Pancreas (tissue), 10 donors: ENCODE data around the gene SOX11. TPM values are rescaled to one million over a fixed set of nuclear protein-coding genes. Genes with fewer than 3 reads are reported as not detected.

Experiments
- ATAC-seq, 4 donors: fragments of 200-7000 bp; cut with Tn5 transposase; one replicate each; pipeline versions ENCODE4 v1.8.0 to v1.9.1; 2020; ENCODE audit warnings: mild to moderate bottlenecking in 4 of 4, moderate library complexity in 4 of 4
- DNase-seq, 6 donors: peaks; one replicate each; pipeline ENCODE4 v3.0.0-alpha.2; 2020
- FAIRE-seq: peaks from 2 replicates; lab custom pipeline; 2012; peaks lifted over from hg19 to GRCh38; lab: Jason Lieb, UNC
- H3K27ac ChIP-seq, 4 donors: fragments of 200-600 bp; sonication (generic); 1 replicate in 3 of 4; 2 replicates in 1 of 4; pipeline versions ENCODE4 v1.5.0 to v1.8.0; 2020
- H3K27me3 ChIP-seq, 4 donors: fragments of 200-600 bp; one replicate each; pipeline ENCODE4 v1.8.0; 2021
- H3K36me3 ChIP-seq, 3 donors: fragments of 200-600 bp; sonication (generic) in 1 of 3; one replicate each; pipeline versions ENCODE4 v1.5.0 to v1.8.0; 2020 to 2021
- H3K4me1 ChIP-seq, 3 donors: fragments of 200-600 bp; one replicate each; pipeline ENCODE4 v1.8.0; 2021
- H3K4me3 ChIP-seq, 4 donors: fragments of 200-600 bp; sonication (generic) in 2 of 4; one replicate each; pipeline versions ENCODE4 v1.5.0 to v1.8.0; 2020 to 2021
- H3K9me3 ChIP-seq, 4 donors: fragments of 200-600 bp; one replicate each; pipeline ENCODE4 v1.8.0; 2021
- WGBS, 2 donors: extraction: QIAGEN DNeasy Blood & Tissue Kit; methylation state at CpG; one replicate each; pipeline ENCODE4 v1.1.7; 2013; 5-methylcytosine and 5-hydroxymethylcytosine counted together
- intact Hi-C, 3 donors: fragments of 100-400 bp; cut with DNase I; formaldehyde crosslinking; loops; one replicate each; pipeline versions ENCODE4 v1.11.1 to v1.14.2; 2022
- polyA plus RNA-seq, 2 donors: library from polyadenylated mRNA; stranded (reverse); fragments of 200-250 nt; gene quantifications; one replicate each; pipeline ENCODE4 v1.2.3, GENCODE V29; 2013
- total RNA-seq, 6 donors: library from RNA; stranded (reverse); fragmentation: NEBNext Ultra II Directional in 4 of 6; extraction: Animal tissue kit (Norgen Biotek cat#: 25700) in 4 of 6; gene quantifications; one replicate each; pipeline versions ENCODE4 v1.2.1 to v1.2.4, GENCODE V29; 2021 to 2023
- TF ChIP-seq, protein P1 (sequence below), 4 donors: fragments of 200-600 bp; sonication (generic) in 3 of 4; IDR thresholded peaks; one replicate each; pipeline versions ENCODE4 v1.5.0 to v1.8.0; 2021; ENCODE audit warnings: antibody characterized with exemption in 4 of 4
- donor health status: healthy with polysubstance abuse.
- donor health status: DM: no; HTN: no; CAD: no; lungs with moderate emphysema.
- donor health status: DM: no; HTN: no; CAD: no.
- donor health status: control.
- donor health status: control.
- donor health status: Bipolar disorder and iron deficiency.
- donor health status: DM: yes; HTN: yes; CAD: no.
- donor health status: DM: no; HTN: no; CAD: no.
- donor health status: DM: no; HTN: no; CAD: no.
- donor health status: DM: yes; HTN: yes; CAD: no.

Gene SOX11
- total and polyA plus RNA-seq, 8 donors: 0.03 to 0.09 (median 0.04) TPM; not detected in 4

DNA sequence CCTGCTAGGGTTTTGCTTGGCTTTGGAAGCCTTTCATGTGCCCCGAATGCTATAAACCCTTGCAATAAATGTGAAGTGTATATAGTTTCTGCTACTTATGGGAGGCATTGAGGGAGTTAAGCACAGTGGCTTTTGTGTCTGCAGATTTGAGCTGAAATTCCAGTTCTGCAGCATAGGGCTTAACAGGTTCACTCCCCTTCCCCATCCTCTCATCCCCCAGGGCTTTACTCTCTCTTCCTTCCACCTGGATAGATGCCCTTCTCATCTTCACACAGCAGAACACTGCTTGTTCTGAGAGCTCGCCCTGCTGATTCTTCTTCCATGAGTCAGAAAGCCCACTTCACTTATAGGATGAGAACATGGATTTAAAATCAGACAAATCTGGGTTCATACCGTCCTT lies 37.2 kb downstream of the SOX11 start:
- Histone ChIP-seq H3K36me3 (no peaks in the 10 kb centered on the region), H3K4me1 (no peaks in the 10 kb centered on the region), H3K9me3 (no peaks in the 10 kb centered on the region), H3K4me3 (no peak overlapping the region), H3K27me3 (peaks cover 0 to 11% (median 0%) of the 10 kb centered on the region in 4 donors), H3K27ac (no peak overlapping the region)
- TF ChIP-seq, protein P1, sequence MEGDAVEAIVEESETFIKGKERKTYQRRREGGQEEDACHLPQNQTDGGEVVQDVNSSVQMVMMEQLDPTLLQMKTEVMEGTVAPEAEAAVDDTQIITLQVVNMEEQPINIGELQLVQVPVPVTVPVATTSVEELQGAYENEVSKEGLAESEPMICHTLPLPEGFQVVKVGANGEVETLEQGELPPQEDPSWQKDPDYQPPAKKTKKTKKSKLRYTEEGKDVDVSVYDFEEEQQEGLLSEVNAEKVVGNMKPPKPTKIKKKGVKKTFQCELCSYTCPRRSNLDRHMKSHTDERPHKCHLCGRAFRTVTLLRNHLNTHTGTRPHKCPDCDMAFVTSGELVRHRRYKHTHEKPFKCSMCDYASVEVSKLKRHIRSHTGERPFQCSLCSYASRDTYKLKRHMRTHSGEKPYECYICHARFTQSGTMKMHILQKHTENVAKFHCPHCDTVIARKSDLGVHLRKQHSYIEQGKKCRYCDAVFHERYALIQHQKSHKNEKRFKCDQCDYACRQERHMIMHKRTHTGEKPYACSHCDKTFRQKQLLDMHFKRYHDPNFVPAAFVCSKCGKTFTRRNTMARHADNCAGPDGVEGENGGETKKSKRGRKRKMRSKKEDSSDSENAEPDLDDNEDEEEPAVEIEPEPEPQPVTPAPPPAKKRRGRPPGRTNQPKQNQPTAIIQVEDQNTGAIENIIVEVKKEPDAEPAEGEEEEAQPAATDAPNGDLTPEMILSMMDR (IDR thresholded peaks at IDR 0.05): no peak
- DNase-seq (no peak), FAIRE-seq (no peak), ATAC-seq (no peak)
- intact Hi-C loops: no loop called here
- WGBS, 2 donors: 66 to 75% methylated on average over 3 of the region's 3 CpGs

DNA sequence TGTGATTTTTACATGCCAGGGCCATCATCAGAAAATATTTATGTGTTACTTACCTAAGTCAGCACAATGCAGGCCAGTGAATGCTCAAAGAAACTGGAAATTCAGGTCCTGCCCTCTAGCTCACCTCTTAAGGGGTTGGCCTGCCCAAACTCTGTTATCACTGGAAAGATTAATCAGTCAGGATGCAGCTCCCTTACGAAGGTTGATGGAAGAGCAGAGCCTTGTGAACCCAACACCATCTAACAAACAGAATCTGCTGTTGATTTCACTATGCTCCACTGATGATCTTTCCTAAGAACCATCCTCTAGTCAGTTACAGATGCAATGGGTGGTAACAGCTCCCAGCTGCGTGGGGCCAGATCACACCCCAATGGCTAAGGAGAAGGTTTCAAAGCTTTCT lies 38.2 kb downstream of the SOX11 start:
- DNase-seq (no peak), ATAC-seq (no peak), FAIRE-seq (no peak)
- TF ChIP-seq, protein P1 (IDR thresholded peaks at IDR 0.05): no peak
- intact Hi-C loops: no loop called here
- Histone ChIP-seq H3K4me1 (no peaks in the 10 kb centered on the region), H3K27ac (no peak overlapping the region), H3K36me3 (no peaks in the 10 kb centered on the region), H3K27me3 (peaks cover 0 to 11% (median 0%) of the 10 kb centered on the region in 4 donors), H3K4me3 (no peak overlapping the region), H3K9me3 (no peaks in the 10 kb centered on the region)
- 52 to 60% methylated on average over 2 of the region's 2 CpGs for WGBS, 2 donors

DNA sequence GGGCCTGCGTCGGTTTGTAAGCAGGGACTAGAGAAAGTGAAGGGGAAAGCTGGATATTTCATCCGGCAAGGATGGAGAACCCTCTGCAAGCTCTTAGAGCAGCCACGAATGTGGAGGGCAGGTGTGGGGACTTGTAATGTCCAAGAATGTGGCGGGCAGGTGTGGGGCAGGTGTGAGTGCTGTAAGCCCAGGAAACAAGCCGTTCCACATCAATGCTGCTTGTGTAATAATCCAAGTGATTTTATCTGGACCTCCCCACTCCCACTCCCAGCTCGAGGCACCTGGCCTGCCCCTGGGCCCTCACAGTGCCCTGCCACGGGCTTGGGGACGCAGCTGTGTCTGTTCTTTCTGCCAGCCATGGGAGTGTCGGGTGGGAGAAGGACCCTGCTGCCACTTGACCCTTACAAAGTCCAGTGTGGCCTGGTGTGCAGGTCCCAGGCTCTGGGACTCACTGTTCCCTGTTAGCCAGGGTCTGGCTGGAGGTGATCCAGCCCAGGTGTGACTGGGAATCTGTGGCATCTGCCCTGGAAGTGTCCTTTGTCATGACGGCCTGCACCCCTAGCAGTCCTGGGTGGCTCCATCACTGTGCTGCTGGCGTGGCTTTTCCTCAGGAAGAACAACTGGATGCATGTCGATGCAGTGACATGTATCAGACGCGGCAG lies 42.8 kb downstream of the SOX11 start:
- intact Hi-C loops: no loop called here
- Histone ChIP-seq H3K27me3 (peaks cover 0 to 6% (median 0%) of the 10 kb centered on the region in 4 donors), H3K9me3 (no peaks in the 10 kb centered on the region), H3K4me3 (no peak overlapping the region), H3K27ac (no peak overlapping the region), H3K4me1 (no peaks in the 10 kb centered on the region), H3K36me3 (no peaks in the 10 kb centered on the region)
- TF ChIP-seq, protein P1 (IDR thresholded peaks at IDR 0.05): no peak
- ATAC-seq (no peak), DNase-seq (no peak), FAIRE-seq (no peak)
- WGBS, 2 donors: 56 to 68% methylated on average over 15 of the region's 15 CpGs

DNA sequence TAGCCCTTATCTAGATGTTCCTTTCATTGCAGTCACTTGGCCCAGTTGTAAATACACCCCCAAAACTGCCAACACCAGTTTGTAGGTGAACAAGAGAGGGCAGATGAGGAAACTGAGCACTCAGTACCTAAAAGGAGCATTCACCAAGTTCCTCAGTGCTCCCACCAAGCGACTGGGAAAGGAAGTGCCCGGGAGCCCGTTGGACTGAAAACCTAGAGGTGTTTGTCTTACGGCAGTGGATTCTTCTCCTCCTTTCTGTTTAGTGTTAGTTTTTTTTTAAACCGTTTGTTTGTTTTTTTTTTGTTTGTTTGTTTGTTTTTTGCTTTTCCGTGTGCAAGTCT lies 43.3 kb downstream of the SOX11 start:
- WGBS, 2 donors: 68 to 69% methylated on average over 6 of the region's 6 CpGs
- no peak for DNase-seq
- Histone ChIP-seq H3K27ac (no peak overlapping the region), H3K27me3 (peaks cover 0 to 6% (median 0%) of the 10 kb centered on the region in 4 donors), H3K9me3 (no peaks in the 10 kb centered on the region), H3K36me3 (no peaks in the 10 kb centered on the region), H3K4me3 (no peak overlapping the region), H3K4me1 (no peaks in the 10 kb centered on the region)
- TF ChIP-seq, protein P1 (IDR thresholded peaks at IDR 0.05): no peak
- intact Hi-C loops: no loop called here
- no peak for FAIRE-seq
- no peak for ATAC-seq

DNA sequence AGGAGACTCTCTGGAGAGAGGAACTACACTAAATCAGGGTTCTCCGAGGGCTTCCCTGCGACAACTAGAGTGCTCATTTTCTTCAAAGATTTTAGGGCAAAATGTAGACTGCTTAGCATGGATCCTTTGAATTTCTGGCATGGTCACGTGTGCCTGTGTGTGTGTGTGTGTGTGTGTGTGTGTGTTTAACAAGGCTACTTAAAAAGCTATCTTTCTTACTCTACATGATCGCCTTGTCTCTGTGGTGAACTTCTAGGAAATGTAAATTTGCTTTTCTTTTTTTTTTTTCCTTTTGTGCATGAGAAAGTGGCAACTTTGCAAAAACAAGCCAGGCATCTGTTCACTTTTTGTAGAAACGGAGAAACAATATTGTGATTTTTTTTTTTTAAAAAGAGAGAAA lies 43.9 kb downstream of the SOX11 start:
- WGBS, 2 donors: 53 to 54% methylated on average over 5 of the region's 5 CpGs
- no peak for ATAC-seq
- FAIRE-seq: no peak
- no peaks in the 10 kb centered on the region for H3K4me1 ChIP-seq
- TF ChIP-seq, protein P1 (IDR thresholded peaks at IDR 0.05): no peak
- DNase-seq: no peak
- no peak overlapping the region for H3K4me3 ChIP-seq
- no peak overlapping the region for H3K27ac ChIP-seq
- peaks cover 0 to 6% (median 0%) of the 10 kb centered on the region in 4 donors for H3K27me3 ChIP-seq
- no peaks in the 10 kb centered on the region for H3K36me3 ChIP-seq
- intact Hi-C loops: no loop called here
- H3K9me3 ChIP-seq: no peaks in the 10 kb centered on the region
